HUDEP-2 (cell line): ENCODE results near the gene CREB3L1.

Experiments used
- DNase-seq, 76 experiments: peaks; one replicate each; lab custom pipeline; 2025; ENCODE audit not compliant: unreplicated experiment in 76 of 76; lab: John Stamatoyannopoulos, UW

CREB3L1 gene, protein sequence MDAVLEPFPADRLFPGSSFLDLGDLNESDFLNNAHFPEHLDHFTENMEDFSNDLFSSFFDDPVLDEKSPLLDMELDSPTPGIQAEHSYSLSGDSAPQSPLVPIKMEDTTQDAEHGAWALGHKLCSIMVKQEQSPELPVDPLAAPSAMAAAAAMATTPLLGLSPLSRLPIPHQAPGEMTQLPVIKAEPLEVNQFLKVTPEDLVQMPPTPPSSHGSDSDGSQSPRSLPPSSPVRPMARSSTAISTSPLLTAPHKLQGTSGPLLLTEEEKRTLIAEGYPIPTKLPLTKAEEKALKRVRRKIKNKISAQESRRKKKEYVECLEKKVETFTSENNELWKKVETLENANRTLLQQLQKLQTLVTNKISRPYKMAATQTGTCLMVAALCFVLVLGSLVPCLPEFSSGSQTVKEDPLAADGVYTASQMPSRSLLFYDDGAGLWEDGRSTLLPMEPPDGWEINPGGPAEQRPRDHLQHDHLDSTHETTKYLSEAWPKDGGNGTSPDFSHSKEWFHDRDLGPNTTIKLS

GRCh38 chr11:46277622-46278386 lies at the start of gene CREB3L1:
Gene CREB3L1 (plus strand): TSS chr11:46277662. CDS start chr11:46278112, 450 bp downstream.
- peak in 7 of 76 experiments; percentile 8 to 50 (median 28) for DNase-seq

DNA sequence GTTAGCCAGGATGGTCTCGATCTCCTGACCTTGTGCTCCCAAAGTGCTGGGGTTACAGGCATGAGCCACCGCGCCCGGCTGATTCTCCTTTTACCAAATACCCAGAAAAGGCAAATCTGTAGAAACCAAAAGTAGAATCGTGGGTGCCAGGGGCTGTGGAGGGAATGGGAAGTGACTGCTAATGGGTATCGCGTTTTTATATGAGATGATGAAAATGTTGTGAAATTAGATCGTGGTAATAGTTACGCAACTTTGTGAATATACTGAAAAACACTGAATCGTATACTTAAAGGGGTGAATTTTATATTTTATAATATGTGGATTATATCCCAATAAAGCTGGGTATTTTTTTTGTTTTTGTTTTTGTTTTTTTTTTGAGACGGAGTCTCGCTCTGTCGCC lies 48.2 kb upstream of the CREB3L1 start:
- no peak for DNase-seq

GRCh38 chr11:46234311-46234710 lies 43.2 kb upstream of the CREB3L1 start:
- no peak for DNase-seq

- no peak for DNase-seq
These were observed 41.4 kb upstream of the CREB3L1 start for GRCh38 chr11:46235777-46236688.

- DNase-seq: no peak
These were observed 40.6 kb upstream of the CREB3L1 start for GRCh38 chr11:46236918-46237247.

- peak in 73 of 76 experiments; percentile 32 to 92 (median 78) for DNase-seq
These were observed 40.0 kb upstream of the CREB3L1 start for GRCh38 chr11:46237248-46238077.

GRCh38 chr11:46238078-46238966 lies 39.1 kb upstream of the CREB3L1 start:
- peak in 64 of 76 experiments; percentile 16 to 80 (median 55) for DNase-seq

GRCh38 chr11:46238967-46239800 lies 38.3 kb upstream of the CREB3L1 start:
- peak in 74 of 76 experiments; percentile 24 to 90 (median 77) for DNase-seq

DNA sequence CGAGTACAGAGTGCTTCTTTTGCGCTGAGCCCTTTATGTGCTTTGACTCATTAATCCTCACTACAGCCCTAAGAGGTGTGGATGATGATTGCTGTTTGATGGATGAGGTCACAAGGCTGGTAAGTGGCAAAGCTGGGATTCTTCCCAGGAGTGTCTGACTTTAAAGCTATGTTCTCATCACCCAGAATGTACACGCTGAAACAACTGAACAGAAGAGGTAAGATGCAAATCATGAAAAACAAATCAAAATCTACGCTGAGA lies 37.7 kb upstream of the CREB3L1 start:
- no peak for DNase-seq

- no peak for DNase-seq
These were observed 37.1 kb upstream of the CREB3L1 start for GRCh38 chr11:46240371-46240770.

GRCh38 chr11:46240861-46241260 lies 36.6 kb upstream of the CREB3L1 start:
- DNase-seq: no peak

GRCh38 chr11:46242041-46242951 lies 35.2 kb upstream of the CREB3L1 start:
- DNase-seq: peak in 3 of 76 experiments; percentile 16 to 53 (median 44)

DNA sequence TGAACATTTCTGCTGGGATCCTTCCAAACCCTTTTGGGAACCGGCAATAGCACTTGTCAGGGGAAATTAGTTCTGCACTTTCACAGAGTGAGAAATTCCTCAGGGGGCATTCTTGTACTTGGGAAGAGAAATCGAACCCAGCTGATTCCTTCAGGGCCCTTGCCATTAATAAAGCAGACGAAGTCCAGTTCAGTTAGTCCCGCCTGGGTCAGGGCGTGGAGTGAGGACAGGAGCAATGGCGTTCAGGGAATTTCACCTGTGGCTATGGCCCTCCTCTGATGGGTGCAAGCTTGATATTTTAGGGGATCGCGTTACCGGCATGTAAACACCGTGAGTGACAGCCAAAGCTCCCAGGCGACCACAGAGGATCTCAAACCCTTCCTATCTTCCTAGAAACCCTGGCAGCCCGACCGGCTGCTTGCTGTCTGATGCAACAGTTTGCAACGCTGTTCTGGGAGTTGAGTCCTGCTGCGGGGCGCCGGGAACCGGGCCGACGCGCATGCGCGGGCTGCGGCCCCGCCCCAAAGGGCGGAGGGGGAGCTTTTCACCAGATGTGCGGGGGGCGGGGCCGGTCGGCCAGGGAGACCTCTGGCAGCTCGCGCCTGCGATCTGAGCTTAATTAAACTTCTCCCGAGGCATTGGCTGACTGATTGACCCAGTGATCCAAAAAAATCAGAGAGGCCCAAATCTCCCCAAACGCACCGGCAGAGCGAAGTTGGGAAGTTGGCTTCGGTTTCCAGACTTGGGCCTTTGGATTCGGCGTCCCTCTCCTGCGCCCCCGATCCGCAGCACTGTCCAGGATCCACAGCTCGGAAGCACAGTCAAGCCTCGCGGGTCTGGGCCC lies 34.3 kb upstream of the CREB3L1 start:
- peak; percentile 31 to 96 (median 91) for DNase-seq

DNA sequence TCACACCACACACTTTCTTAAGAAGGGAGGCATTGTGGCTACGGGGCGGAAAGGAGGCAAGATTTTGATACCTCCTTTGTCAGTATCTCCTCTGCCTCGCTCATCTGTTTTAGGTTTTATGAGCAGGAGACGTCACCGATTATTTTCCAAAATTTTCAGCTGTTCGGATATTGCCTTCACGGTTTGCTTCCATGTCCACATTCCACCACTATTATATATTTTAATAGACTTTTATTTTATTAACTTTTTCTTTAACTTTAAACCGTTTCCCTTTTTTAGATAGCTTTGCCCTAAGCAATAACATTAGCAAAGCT lies 33.7 kb upstream of the CREB3L1 start:
- DNase-seq: no peak

GRCh38 chr11:46246521-46246920 lies 30.9 kb upstream of the CREB3L1 start:
- DNase-seq: no peak

DNA sequence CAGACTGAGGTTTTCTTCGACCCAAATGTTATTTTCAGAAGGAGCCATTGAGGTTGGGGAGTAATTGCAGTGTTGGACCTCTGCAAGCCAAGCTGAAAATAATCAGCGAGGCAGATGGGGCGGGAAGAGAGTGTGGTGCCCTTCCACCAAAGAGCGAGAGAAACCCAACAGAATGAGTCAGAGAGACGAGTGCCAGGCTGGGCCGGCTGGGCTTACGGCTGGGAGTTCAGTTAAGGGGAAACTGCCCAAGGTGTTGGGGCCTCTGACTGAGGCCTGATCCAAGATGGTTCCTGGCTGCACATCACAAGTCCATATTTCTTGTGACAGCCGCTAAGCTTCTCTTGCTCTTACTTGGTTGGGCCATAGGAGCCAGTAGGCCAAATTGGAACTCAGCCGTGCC lies 30.4 kb upstream of the CREB3L1 start:
- DNase-seq: peak in 29 of 76 experiments; percentile 3 to 62 (median 18)
